ENCODE results near the gene MIA2.

MIA2 gene

DNA sequence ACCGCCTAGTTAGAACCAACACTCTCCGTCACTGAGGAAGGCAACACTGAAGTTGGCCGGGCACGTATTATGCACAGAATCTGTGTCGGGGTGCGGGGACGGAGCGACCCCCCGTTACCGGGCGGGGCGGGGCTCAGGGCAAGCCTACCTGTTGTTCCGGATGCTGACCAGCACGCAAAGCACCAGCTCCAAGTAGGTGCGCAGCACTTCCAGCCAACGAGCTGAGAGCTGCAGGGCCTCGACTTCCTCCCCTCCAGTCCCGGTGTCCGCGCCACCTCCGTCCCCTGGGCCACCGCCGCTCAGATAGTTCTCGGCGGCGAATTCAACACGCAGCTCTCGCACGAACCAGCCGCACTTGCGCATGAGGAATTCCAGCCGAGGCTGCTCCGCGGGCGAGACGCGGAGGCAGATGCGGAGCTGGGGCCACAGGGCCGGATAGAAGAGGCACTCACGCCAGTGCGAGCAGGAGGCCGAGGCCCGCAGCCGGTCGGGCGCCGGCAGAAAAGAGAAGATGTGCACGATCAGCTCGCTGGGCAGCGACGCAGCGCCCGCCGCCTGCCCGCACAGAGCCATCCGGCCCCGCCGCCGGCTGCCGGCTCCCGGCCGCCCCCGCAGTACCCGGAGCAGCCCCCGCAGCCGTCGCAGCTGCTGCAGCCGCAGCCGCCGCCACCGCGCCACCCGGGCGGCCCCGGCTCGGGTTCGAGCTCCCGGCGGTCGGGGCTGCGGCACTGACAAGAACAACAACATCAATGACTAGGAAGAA lies 197.9 kb downstream of the MIA2 start:
- TF ChIP-seq, protein P1, sequence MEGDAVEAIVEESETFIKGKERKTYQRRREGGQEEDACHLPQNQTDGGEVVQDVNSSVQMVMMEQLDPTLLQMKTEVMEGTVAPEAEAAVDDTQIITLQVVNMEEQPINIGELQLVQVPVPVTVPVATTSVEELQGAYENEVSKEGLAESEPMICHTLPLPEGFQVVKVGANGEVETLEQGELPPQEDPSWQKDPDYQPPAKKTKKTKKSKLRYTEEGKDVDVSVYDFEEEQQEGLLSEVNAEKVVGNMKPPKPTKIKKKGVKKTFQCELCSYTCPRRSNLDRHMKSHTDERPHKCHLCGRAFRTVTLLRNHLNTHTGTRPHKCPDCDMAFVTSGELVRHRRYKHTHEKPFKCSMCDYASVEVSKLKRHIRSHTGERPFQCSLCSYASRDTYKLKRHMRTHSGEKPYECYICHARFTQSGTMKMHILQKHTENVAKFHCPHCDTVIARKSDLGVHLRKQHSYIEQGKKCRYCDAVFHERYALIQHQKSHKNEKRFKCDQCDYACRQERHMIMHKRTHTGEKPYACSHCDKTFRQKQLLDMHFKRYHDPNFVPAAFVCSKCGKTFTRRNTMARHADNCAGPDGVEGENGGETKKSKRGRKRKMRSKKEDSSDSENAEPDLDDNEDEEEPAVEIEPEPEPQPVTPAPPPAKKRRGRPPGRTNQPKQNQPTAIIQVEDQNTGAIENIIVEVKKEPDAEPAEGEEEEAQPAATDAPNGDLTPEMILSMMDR (conservative IDR thresholded peaks at IDR 0.05; ENCODE audit: low read depth, low read length): no peak
- no peak for DNase-seq (ENCODE audit: low read depth)
- H3K4me3 ChIP-seq (ENCODE audit: low read length): peak overlapping the region; percentile 88

DNA sequence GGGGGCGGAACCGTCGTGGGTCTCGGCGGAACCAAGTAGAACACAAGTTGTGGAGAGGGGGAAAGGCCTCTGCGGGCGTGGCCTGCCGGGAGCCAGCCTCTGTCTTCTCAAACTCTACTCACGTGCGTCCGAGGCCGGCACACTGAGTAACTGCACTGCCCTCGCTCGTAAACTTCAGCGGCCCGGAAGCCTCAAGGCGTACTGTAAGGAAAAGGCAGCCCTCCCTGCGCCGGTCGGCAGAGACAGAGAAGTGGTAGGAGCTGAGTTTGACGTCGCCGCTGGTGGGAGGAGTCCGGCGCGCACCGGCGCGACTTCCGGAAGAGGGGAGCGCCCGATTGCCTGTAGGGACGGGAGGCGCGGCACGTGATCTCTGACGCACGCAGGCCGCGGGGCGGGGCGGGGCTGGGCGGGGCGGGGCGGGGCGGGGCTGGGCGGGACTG lies 198.5 kb downstream of the MIA2 start, which contains the start of gene FBXO33:
TSS of gene FBXO33 (minus strand) at position 255 of the 440 bp plus-strand sequence. CDS start 271 bp downstream, outside the sequence.
- TF ChIP-seq, protein P1 (conservative IDR thresholded peaks at IDR 0.05; ENCODE audit: low read depth, low read length): no peak
- DNase-seq (ENCODE audit: low read depth): peak; percentile 88
- H3K4me3 ChIP-seq (ENCODE audit: low read length): peak within 1 kb of the TSS; percentile 88

- H3K4me3 ChIP-seq (ENCODE audit: low read length): peak overlapping the region; percentile 82
- TF ChIP-seq, protein P1 (conservative IDR thresholded peaks at IDR 0.05; ENCODE audit: low read depth, low read length): peak; percentile 21
- peak; percentile 68 for DNase-seq (ENCODE audit: low read depth)
These were observed 199.1 kb downstream of the MIA2 start for GRCh38 chr14:39432619-39433451.

- no peak for DNase-seq (ENCODE audit: low read depth)
- H3K4me3 ChIP-seq (ENCODE audit: low read length): peak overlapping the region; percentile 82
- TF ChIP-seq, protein P1 (conservative IDR thresholded peaks at IDR 0.05; ENCODE audit: low read depth, low read length): no peak
These were observed 199.7 kb downstream of the MIA2 start for GRCh38 chr14:39433452-39433813.

DNA sequence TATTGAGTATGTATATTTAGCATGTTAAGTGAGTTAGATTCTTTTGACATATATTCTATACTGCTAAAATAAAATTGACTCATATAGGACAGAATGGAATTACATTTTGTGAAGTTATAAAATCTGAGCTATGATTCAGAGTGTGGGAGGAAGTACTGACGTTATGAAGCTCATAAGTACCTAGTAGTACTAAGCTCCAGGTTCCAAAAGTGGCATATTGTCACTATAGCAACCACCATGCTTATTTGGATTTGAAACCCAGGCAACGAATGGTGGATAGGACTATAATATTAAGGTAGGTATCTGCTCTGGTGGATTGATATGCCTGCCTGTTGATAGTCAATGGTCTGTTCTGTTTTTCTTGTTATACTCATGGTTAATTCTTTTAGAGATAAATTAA lies 200.7 kb downstream of the MIA2 start:
- TF ChIP-seq, protein P1 (conservative IDR thresholded peaks at IDR 0.05; ENCODE audit: low read depth, low read length): no peak
- DNase-seq (ENCODE audit: low read depth): no peak
- no peak overlapping the region for H3K4me3 ChIP-seq (ENCODE audit: low read length)

- TF ChIP-seq, protein P1 (conservative IDR thresholded peaks at IDR 0.05; ENCODE audit: low read depth, low read length): no peak
- H3K4me3 ChIP-seq (ENCODE audit: low read length): no peak overlapping the region
- DNase-seq (ENCODE audit: low read depth): no peak
These were observed 201.5 kb downstream of the MIA2 start for GRCh38 chr14:39435241-39435640.

All from retinal pigment epithelial cell (primary cell).